Calu3 (cell line): ENCODE results near the gene KLK10. TPM values are rescaled to one million over a fixed set of nuclear protein-coding genes. Genes with fewer than 3 reads are reported as not detected.

Experiments
- BruUV-seq: library from RNA; stranded (reverse); fragments of 400-500 nt; replicated peaks from 2 replicates; lab custom pipeline; 2021; lab: Mats Ljungman, UMichigan
- CTCF ChIA-PET: fragments of 300-600 bp; sonication (Branson Sonifier 250); formaldehyde crosslinking; loops from one replicate; lab custom pipeline; 2022; ENCODE audit warnings: antibody characterized with exemption; lab: Charles Lee
- DNase-seq: peaks from one replicate; pipeline ENCODE4 v3.0.0; 2022
- H3K27ac Mint-ChIP-seq: one replicate; pipeline ENCODE4 v1.8.0; 2022; ENCODE audit warnings: mixed read lengths; ENCODE audit not compliant: unreplicated experiment
- H3K27me3 Mint-ChIP-seq: one replicate; pipeline ENCODE4 v1.8.0; 2022; ENCODE audit warnings: mixed read lengths; ENCODE audit not compliant: unreplicated experiment
- H3K36me3 Mint-ChIP-seq: one replicate; pipeline ENCODE4 v1.8.0; 2022; ENCODE audit warnings: mild to moderate bottlenecking, moderate library complexity, mixed read lengths; ENCODE audit not compliant: insufficient read depth, unreplicated experiment
- H3K4me1 Mint-ChIP-seq: one replicate; pipeline ENCODE4 v1.8.0; 2022; ENCODE audit warnings: mild to moderate bottlenecking, low read depth, mixed read lengths; ENCODE audit not compliant: unreplicated experiment
- H3K4me3 Mint-ChIP-seq: one replicate; pipeline ENCODE4 v1.8.0; 2022; ENCODE audit warnings: mild to moderate bottlenecking, low read depth, moderate library complexity, mixed read lengths; ENCODE audit not compliant: unreplicated experiment
- H3K9me3 Mint-ChIP-seq: one replicate; pipeline ENCODE4 v1.8.0; 2022; ENCODE audit warnings: low read depth, mixed read lengths; ENCODE audit not compliant: unreplicated experiment
- intact Hi-C: fragments of 100-400 bp; cut with micrococcal nuclease; formaldehyde crosslinking; loops from one replicate; pipeline ENCODE4 v1.10.0; 2022; ENCODE audit not compliant: unreplicated experiment
- total RNA-seq: library from RNA; stranded (reverse); gene quantifications from 2 replicates; pipeline ENCODE4 v1.2.3, GENCODE V29; 2022
- TF ChIP-seq, protein P1 (sequence below): fragments of 200-600 bp; IDR thresholded peaks from one replicate; pipeline ENCODE4 v1.8.0; 2022; ENCODE audit warnings: antibody characterized with exemption; ENCODE audit not compliant: unreplicated experiment

Gene KLK10
- total RNA-seq, 1 experiment from 2014 or later = 24.2 TPM

GRCh38 chr19:51015691-51016267 is 3.7 kb downstream of the KLK10 start:
- Mint-ChIP-seq H3K27ac (no peak overlapping the region), H3K4me1 (peaks cover 33% of the 10 kb centered on the region), H3K36me3 (peaks cover 57% of the 10 kb centered on the region), H3K9me3 (no peaks in the 10 kb centered on the region), H3K27me3 (peaks cover 4% of the 10 kb centered on the region), H3K4me3 (peak overlapping the region; percentile 89)
- no peak for DNase-seq
- TF ChIP-seq, protein P1, sequence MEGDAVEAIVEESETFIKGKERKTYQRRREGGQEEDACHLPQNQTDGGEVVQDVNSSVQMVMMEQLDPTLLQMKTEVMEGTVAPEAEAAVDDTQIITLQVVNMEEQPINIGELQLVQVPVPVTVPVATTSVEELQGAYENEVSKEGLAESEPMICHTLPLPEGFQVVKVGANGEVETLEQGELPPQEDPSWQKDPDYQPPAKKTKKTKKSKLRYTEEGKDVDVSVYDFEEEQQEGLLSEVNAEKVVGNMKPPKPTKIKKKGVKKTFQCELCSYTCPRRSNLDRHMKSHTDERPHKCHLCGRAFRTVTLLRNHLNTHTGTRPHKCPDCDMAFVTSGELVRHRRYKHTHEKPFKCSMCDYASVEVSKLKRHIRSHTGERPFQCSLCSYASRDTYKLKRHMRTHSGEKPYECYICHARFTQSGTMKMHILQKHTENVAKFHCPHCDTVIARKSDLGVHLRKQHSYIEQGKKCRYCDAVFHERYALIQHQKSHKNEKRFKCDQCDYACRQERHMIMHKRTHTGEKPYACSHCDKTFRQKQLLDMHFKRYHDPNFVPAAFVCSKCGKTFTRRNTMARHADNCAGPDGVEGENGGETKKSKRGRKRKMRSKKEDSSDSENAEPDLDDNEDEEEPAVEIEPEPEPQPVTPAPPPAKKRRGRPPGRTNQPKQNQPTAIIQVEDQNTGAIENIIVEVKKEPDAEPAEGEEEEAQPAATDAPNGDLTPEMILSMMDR = no peak
- no TSS peak for BruUV-seq
- intact Hi-C loops = loop anchor here (1.0 to 10.0 kb wide), 2 partner anchors 85 to 211 kb away; no protein-coding TSS in a partner anchor
- CTCF ChIA-PET = interaction anchor here (1.6 to 2.2 kb wide), 3 partner anchors 24 to 117 kb away, joined by 6 to 38 read pairs (median 9); partner anchors contain the start of gene KLK6

GRCh38 chr19:51014242-51014641 is 5.3 kb downstream of the KLK10 start:
- H3K9me3 Mint-ChIP-seq = no peaks in the 10 kb centered on the region
- peaks cover 19% of the 10 kb centered on the region for H3K27me3 Mint-ChIP-seq
- peaks cover 48% of the 10 kb centered on the region for H3K36me3 Mint-ChIP-seq
- peaks cover 37% of the 10 kb centered on the region for H3K4me1 Mint-ChIP-seq
- TF ChIP-seq, protein P1 = no peak
- BruUV-seq = no TSS peak
- CTCF ChIA-PET = no interaction called here
- intact Hi-C loops = loop anchor here (10.0 kb wide), 1 partner anchor 209 kb away; no protein-coding TSS in a partner anchor
- no peak for DNase-seq
- H3K27ac Mint-ChIP-seq = no peak overlapping the region
- H3K4me3 Mint-ChIP-seq = no peak overlapping the region

- Mint-ChIP-seq H3K27me3 (peaks cover 28% of the 10 kb centered on the region), H3K4me3 (no peak overlapping the region), H3K9me3 (no peaks in the 10 kb centered on the region), H3K4me1 (peaks cover 26% of the 10 kb centered on the region), H3K36me3 (peaks cover 33% of the 10 kb centered on the region), H3K27ac (no peak overlapping the region)
- no TSS peak for BruUV-seq
- CTCF ChIA-PET = interaction anchor here (1.0 kb wide), 1 partner anchor 20 kb away, joined by 3 read pairs; no protein-coding TSS in a partner anchor
- TF ChIP-seq, protein P1 = no peak
- no peak for DNase-seq
- intact Hi-C loops = loop anchor here (10.0 kb wide), 1 partner anchor 208 kb away; no protein-coding TSS in a partner anchor
Measured at GRCh38 chr19:51012661-51013190, 6.8 kb downstream of the KLK10 start.

GRCh38 chr19:51010066-51010795 is 9.3 kb downstream of the KLK10 start:
- peaks cover 50% of the 10 kb centered on the region for H3K27me3 Mint-ChIP-seq
- H3K9me3 Mint-ChIP-seq = no peaks in the 10 kb centered on the region
- TF ChIP-seq, protein P1 = no peak
- intact Hi-C loops = loop anchor here (10.0 kb wide), 1 partner anchor 205 kb away; no protein-coding TSS in a partner anchor
- H3K4me1 Mint-ChIP-seq = peaks cover 25% of the 10 kb centered on the region
- DNase-seq = no peak
- H3K27ac Mint-ChIP-seq = no peak overlapping the region
- no TSS peak for BruUV-seq
- H3K4me3 Mint-ChIP-seq = no peak overlapping the region
- peaks cover 18% of the 10 kb centered on the region for H3K36me3 Mint-ChIP-seq
- CTCF ChIA-PET = interaction anchor here (0.9 kb wide), 1 partner anchor 42 kb away, joined by 7 read pairs; no protein-coding TSS in a partner anchor
